Hepatocyte (in vitro differentiated cells): ENCODE measurements around the gene DLL1.

Source experiments
- EZH2 ChIP-seq: fragments of 200-600 bp; sonication (generic); IDR thresholded peaks from 2 replicates; pipeline ENCODE4 v1.6.1; 2016; ENCODE audit warnings: antibody characterized with exemption, mild to moderate bottlenecking, borderline replicate concordance
- TF ChIP-seq, protein P1 (sequence below): fragments of 200-600 bp; sonication (generic); IDR thresholded peaks from 2 replicates; pipeline ENCODE4 v1.5.1; 2016; ENCODE audit warnings: antibody characterized with exemption, mild to moderate bottlenecking; ENCODE audit not compliant: poor library complexity

DNA sequence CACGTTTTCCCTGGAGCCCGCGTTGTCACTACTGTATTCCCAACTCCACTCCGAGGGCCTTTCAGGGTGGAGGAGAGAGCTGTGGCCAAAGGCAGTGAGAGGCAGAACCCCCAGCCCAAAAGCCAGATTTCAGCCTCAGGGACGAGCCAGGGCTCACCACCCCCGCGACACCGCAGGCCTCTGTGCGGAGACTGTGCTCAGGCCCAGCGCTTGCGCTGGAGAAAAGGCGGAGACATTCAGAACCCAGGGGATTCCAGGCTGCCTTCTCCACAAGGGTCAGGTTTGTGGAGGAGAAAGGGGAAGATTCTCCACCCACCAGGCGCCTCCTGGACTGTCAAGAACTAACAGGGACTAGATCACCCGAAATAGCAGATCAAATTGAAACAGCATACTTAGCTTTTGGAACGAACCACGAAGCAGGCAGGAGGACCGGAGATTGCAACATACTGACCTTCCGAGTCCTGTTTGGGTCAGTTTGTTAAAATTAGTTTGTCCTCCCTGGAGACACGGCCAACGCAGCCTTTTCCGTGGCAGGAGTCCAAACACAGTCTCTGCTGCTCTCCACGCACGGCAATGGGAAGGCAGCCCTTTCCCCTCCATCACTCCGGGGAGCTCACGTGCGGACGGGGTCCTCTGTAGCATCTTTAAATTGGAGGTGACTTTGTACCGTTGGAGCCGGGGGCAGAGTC, 14.4 kb downstream of the DLL1 start:
- TF ChIP-seq, protein P1, sequence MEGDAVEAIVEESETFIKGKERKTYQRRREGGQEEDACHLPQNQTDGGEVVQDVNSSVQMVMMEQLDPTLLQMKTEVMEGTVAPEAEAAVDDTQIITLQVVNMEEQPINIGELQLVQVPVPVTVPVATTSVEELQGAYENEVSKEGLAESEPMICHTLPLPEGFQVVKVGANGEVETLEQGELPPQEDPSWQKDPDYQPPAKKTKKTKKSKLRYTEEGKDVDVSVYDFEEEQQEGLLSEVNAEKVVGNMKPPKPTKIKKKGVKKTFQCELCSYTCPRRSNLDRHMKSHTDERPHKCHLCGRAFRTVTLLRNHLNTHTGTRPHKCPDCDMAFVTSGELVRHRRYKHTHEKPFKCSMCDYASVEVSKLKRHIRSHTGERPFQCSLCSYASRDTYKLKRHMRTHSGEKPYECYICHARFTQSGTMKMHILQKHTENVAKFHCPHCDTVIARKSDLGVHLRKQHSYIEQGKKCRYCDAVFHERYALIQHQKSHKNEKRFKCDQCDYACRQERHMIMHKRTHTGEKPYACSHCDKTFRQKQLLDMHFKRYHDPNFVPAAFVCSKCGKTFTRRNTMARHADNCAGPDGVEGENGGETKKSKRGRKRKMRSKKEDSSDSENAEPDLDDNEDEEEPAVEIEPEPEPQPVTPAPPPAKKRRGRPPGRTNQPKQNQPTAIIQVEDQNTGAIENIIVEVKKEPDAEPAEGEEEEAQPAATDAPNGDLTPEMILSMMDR, result no peak
- no peak for TF ChIP-seq EZH2
